Spleen (tissue), 7 donors: ENCODE results near the gene ZNF775.

ENCODE experiments used
- CTCF ChIP-seq, 11 experiments: fragments of 200-600 bp in 7 of 11; fragments of 450-650 bp in 4 of 11; sonication (generic) in 4 of 11; IDR thresholded peaks in 8 of 11; conservative IDR thresholded peaks in 3 of 11; 1 replicate in 7 of 11; 2 replicates in 4 of 11; pipeline versions ENCODE4 v1.4.0 to v1.8.0; 2016 to 2021; ENCODE audit warnings: antibody characterized with exemption in 11 of 11, inconsistent platforms in 4 of 11, mild to moderate bottlenecking in 1 of 11
- POLR2A ChIP-seq, 3 donors: fragments of 450-650 bp; IDR thresholded peaks; one replicate each; pipeline ENCODE4 v1.5.1; 2017; ENCODE audit warnings: antibody characterized with exemption in 3 of 3, mild to moderate bottlenecking in 1 of 3
- donor health status: DM: no; HTN: no; CAD: no; lungs with moderate emphysema.
- donor health status: DM: no; HTN: no; CAD: no.
- donor health status: DM: no; HTN: no; CAD: no.

- TF ChIP-seq CTCF (IDR thresholded peaks at IDR 0.05 in 8 of 11, conservative IDR thresholded peaks at IDR 0.05 in 3 of 11) (no peak), POLR2A (IDR thresholded peaks at IDR 0.05) (no peak)
These were observed 22.3 kb downstream of the ZNF775 start for GRCh38 chr7:150401424-150401790.
